HG03060 (cell line): ENCODE data around the gene PTH2.
"Not testable (repeated sequence)": the region's sequence is repeated elsewhere in the genome, so short reads cannot be mapped to it uniquely, and the experiment has no call there.

Experiments used
- ATAC-seq: cut with Tn5 transposase; IDR thresholded peaks from one replicate; pipeline ENCODE4 v1.9.1; 2021; ENCODE audit warnings: low read depth, moderate number of reproducible peaks; ENCODE audit not compliant: unreplicated experiment

PTH2 gene, protein sequence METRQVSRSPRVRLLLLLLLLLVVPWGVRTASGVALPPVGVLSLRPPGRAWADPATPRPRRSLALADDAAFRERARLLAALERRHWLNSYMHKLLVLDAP

DNA sequence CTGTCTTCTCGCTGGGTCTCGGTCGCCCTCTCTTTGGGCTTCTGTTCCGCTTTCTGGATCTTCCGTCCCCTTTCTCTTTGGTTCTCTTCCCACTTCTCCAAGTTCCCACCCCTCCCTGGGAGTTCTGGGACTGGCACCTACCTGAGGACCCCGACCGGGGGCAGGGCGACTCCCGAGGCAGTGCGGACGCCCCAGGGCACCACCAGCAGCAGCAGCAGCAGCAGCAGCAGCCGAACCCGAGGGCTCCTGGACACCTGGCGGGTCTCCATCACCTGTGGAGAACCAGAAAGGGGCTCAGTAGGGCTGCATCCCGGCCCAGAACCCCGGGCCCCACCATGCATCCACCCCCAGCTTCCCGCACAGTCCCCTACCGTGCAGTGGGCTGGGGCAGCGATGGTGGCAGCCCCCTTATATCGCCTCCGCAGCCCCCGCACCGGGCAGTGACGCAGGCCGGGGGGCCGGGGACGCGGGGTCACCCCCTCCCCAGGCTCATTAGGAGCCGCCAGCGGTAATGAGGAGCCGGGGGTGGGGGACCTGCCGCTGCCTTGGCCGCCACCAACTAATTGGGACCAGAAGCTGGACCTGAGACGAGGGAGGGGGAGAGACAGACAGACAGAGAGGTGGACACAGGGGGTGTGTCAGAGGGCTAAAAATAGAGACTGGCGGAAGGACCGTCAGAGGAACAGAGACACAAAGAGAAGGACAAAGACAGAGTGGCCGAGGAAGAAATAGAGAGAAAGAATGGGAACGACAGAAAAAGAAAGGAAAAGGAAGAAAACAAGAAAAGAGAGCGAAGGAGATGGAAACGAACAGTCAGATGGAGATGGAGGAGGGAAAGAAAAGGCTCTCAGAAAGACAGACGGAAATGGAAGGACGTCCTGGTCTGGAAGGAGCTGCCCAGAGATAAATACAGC lies at the start of gene PTH2:
Gene PTH2 (minus strand): TSS at position 371 of the 914 bp plus-strand sequence. CDS start 102 bp downstream, at position 269.
- ATAC-seq: no peak

DNA sequence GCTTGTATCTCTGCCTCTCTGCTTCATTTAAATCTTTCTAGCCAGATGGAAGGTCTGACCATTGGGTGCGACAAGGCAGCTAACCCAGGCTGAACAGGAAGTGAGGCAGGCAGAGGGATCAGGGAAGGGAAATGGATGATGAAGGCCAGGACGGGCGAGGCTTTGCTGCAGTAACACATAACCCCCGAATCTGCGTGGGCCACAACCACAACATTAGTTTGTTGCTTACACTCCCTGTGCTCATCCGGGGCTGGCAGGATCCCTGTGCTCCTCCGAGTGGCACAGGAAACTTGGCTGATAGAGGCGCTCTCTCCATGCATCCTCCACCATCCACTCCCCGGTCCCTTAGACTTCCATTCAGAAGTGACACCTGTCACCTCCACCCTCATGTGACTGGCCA lies 49.7 kb upstream of the PTH2 start:
- ATAC-seq: no peak

DNA sequence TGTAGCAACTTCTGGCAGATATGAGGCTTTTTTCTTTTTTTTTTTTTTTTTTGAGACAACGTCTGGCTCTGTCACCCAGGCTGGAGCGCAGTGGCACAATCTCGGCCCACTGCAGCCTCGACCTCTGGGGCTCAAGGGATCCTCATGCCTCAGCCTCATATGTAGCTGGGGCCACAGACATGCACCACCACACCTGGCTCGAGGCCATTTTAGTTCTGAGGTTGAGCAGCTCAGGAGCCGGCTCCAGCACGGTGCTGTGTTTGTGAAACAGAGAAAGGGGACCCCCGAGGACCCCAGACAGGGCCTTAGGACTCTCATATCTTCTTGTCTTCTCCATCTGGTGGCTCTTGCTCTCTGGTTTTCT lies 47.4 kb upstream of the PTH2 start:
- ATAC-seq: no peak

DNA sequence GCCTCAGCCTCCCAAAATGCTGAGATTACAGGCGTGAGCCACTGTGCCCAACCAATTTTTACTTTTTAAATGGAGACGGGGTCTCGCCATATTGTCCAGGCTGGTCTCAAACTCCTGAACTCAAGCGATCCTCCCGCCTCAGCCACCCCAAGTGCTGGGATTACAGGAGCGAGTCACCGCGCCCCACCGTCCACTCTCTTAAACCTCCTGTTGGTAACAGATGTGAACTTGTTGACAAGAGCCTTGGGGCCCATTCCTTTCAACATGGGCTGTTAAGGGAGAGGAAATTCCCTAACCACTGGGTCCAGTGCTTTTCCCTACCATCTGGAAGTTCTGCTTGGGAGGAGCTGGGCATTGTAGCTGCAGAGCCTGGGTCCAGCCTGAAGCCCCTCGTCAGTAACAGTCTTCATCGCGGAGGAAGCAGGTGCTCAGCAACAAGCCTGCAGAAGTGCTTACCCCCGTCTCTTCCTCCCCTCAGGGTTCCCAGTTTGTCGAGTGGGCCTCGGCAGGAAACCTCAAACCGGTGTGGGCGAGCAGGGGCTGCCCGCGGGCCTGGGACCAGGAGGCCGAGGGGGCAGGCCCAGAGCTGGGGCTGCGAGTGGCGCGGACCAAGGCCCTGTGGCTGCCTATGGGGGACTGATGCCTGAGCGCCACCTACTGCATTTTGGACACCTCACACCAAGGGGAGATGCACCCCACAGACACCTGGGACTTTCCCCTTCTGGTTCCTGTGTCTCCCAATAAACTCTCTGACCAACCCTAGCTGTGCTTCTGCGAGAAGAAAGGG lies 46.8 kb upstream of the PTH2 start:
- no peak for ATAC-seq

DNA sequence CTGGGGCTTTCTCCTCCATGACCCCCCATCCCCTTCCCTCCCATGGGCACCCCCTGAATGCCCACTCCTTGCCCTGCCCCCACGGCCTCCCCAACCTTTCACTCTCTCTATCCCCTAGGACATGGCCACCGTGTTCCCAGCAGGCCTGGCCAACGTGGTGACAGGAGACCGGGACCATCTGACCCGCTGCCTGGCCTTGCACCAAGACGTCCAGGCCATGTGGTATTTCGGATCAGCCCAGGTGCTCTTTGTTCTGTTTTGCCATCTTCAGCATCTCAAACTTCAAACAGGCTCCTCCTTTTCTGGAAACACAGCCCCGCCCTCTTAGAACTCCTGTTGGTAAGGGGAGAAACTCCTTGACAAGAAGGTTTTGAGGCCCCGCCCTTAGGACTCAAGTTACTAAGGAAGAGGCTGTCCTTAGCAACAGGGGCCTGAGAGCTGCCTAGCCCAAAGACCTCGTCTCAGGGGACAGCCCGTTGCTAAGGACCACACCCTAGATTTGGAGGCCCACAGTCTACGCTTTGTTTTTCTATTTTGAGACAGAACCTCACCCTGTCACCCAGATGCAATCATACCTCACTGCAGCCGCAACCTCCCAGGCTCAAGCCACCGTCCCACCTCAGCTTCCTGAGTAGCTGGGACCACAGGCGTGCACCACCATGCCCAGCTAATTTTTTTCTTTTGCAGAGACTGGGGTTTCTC lies 45.7 kb upstream of the PTH2 start:
- no peak for ATAC-seq

DNA sequence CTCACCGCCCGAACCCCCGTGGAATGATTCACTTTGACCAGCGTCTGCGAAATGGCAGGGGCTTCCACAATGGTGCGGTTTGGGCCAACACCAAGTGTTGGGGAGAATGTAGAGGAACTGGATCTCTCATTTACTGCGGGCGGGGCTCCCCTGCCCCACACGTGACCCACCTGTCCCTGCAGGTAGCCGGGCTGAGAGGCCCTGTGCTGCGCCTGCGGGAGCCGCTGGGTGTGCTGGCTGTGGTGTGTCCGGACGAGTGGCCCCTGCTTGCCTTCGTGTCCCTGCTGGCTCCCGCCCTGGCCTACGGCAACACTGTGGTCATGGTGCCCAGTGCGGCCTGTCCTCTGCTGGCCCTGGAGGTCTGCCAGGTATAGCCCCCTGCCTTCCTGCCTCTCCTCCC lies 45.0 kb upstream of the PTH2 start:
- ATAC-seq: no peak

DNA sequence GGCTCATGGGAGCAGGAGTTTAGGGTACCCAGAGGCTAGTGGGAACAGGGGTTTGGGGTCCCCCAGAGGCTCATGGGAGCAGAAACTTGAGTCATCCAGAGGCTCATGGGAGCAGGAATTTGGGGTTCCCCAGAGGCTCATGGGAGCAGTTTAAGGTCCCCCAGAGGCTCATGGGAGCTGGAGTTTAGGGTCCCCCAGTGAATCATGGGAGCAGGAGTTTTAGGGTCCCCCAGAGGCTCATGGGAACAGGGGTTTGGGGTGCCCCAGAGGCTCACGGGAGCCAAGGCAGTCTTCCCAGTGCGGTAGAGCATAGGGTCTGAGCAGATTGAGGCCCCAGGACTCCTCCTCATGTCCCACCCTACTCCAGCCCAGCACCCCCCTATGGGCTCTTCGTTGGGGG lies 42.1 kb upstream of the PTH2 start:
- ATAC-seq: no peak

DNA sequence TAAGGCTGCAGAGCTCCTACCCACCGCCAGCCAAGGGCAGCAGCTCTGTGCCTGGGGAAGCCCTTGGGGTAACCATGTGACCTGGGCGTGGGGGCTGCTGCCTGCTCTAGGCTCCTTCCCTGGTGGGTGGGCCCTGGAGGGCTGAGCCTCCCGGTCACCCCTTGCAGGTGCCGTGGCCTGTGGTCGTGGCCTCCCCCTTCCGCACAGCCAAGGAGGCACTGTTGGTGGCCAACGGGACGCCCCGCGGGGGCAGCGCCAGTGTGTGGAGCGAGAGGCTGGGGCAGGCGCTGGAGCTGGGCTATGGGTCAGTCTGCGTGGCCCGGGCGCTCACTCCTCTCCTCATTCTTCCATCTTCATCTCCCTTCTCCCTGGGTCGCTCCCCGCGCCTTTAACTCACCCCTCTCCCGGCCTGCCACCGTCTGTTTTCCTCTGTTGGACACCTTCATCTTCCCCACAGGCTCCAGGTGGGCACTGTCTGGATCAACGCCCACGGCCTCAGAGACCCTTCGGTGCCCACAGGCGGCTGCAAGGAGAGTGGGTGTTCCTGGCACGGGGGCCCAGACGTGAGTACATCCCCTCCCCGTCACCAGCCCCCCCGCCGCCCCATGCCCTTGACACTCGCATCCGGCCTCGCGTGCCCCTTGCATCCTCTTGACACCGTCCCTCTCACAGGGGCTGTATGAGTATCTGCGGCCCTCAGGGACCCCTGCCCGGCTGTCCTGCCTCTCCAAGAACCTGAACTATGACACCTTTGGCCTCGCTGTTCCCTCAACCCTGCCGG lies 40.9 kb upstream of the PTH2 start:
- no peak for ATAC-seq

DNA sequence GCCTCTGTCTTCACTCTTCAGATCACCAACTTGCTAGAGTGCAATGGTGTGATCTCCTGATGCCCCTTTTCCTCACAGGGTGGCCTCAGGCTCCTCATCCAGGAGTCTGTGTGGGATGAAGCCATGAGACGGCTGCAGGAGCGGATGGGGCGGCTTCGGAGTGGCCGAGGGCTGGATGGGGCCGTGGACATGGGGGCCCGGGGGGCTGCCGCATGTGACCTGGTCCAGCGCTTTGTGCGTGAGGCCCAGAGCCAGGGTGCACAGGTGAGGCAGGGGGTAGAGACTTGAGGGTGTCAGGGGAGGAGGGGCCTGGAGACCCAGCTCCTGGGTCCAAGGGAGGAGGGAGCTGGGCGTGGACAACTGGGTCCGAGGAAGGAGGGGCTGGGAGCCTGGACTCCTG lies 39.3 kb upstream of the PTH2 start:
- ATAC-seq: no peak

DNA sequence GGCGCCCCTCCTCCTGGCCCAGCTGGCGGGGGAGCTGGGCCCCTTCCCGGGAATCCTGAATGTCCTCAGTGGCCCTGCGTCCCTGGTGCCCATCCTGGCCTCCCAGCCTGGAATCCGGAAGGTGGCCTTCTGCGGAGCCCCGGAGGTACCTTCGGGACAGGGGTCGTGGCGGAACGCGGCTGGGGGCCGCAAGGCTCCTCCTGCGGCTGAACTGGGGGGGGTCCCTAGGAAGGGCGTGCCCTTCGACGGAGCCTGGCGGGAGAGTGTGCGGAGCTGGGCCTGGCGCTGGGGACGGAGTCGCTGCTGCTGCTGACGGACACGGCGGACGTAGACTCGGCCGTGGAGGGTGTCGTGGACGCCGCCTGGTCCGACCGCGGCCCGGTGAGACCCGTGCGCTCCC lies 38.4 kb upstream of the PTH2 start:
- no peak for ATAC-seq

DNA sequence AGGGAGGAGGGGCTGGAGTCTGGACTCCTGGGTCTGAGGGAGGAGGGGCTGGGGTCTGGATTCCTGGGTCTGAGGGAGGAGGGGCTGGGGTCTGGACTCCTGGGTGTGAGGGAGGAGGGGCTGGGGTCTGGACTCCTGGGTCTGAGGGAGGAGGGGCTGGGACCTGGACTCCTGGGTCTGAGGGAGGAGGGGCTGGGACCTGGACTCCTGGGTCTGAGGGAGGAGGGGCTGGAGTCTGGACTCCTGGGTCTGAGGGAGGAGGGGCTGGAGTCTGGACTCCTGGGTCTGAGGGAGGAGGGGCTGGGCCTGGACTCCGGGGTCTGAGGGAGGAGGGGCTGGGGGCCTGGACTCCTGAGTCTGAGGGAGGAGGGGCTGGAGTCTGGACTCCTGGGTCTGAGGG lies 37.9 kb upstream of the PTH2 start:
- ATAC-seq: not testable (repeated sequence)

DNA sequence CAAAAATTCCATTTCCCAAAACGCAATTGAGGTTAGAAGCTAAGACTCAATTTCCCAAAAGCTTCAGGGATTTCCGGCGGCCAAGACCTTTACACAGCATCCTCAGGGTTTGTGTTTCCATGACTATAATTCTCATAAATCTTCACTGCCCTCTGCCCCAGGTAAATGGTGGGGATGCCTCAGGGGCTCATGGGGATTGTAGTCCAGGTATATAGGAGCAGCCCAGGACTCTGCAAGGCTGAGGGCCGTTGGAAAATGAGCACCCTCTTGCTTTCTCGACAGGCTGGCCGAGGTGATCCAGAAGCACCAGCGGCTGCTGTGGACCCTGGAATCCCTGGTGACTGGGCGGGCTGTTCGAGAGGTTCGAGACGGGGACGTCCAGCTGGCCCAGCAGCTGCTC lies 36.1 kb upstream of the PTH2 start:
- ATAC-seq: no peak

DNA sequence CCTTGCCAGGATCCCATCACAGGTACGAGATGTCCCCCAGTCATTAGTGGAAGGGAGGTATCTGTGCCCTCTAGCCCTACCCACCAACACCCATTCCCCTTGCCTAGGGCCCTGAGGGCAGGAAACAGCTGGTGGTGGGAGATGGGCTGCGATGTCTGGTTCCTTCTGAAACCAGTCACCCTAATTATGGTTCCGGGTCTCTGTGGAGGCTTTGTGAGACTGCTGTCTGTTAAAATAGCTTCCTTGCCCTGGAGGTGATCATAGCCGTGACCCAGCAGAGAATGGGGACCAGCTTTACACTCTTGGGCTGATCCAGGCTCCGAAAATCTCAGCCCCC lies 35.3 kb upstream of the PTH2 start:
- no peak for ATAC-seq

DNA sequence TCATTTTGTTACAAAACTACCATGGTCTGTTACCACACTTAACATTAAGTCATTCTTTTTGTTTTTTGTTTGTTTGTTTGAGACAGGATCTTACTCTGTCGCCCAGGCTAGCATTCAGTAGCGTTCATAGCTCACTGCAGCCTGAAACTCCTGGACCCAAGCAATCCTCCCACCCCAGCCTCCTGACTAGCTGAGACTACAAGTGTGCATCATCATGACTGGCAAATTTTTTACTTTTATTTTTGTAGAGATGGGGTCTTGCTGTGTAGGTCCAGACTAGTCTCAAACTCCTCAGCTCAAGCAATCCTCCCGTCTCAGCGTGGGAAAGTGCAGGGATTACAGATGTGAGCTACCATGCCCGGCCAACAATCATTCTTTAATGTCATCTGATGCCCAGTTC lies 33.1 kb upstream of the PTH2 start:
- ATAC-seq: no peak

DNA sequence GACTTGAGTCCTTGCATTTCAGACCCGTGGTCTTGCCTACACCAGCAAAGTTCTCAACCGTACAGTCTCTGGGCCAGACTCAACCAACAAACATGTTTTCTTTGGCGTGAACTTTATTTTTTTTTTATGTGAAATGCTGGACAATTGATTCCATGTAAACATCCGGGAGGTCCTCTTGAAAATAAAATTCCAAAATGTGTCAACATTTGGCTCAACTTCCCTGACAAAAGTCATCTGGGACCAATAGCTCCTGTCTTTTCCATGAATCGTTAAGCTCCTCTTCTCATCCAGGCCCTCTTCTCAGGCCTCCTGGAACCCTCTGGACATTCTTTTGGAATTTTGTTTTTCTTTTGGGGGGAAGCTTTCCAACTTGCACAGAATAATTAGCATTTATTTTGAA lies 32.5 kb upstream of the PTH2 start:
- ATAC-seq: no peak

DNA sequence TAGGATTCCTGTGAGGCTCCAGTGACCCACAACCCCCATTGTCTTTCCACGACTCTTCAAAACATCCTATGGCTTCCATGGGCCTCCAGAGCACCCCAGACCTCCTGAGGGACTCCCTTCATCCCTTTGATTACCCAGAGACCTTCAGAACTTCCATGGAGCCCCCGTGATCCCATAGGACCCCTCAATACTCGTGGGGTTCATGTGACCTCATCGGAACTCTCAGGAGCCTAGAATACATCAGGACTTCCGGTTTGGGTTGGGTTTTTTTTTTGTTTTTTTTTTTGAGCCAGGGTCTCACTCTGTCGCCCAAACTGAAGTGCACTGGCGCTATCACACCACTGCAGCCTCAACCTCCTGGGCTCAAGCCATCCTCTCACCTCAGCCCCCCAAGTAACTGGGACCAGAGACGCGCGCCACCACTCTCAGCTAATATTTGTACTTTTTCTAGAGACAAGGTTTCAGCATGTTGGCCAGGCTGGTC lies 30.6 kb upstream of the PTH2 start:
- no peak for ATAC-seq

DNA sequence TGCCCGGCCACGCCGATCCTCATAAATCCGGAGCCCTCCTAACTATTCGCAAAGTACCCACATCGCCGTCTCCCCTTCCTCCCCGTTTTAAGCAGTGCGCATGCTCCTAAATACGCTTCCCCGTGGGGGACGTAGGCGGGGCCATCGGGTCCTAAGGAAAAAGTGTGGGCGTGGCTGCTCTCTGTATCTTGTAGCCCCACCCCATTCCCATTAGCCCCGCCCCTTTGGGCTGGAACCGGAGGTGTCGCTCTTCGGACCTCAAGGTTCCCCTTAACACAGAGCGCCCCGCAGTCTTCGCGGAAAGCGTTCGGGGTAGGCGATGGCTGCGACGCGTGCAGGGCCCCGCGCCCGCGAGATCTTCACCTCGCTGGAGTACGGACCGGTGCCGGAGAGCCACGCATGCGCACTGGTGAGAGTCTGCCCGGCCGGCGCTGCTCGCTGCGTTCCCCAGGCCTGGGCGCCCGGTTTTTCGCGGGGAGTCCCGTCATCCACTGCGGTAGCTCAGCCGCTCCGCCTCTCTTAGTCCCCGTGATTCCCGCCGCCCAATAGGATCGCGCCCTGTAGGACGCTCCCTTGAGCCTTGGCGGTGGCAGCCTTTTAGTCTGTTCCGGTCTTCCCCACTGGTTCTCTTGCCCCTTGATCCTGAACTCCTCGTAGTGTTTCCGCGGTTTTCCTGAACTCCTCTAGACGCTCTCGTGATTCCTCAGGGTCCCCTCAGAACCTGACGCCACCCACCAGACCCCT lies 29.9 kb upstream of the PTH2 start, which contains the start of gene ALDH16A1:
Gene ALDH16A1 (plus strand): TSS at position 213 of the 744 bp plus-strand sequence. CDS start 107 bp downstream, at position 320.
- ATAC-seq: peak; percentile 74

DNA sequence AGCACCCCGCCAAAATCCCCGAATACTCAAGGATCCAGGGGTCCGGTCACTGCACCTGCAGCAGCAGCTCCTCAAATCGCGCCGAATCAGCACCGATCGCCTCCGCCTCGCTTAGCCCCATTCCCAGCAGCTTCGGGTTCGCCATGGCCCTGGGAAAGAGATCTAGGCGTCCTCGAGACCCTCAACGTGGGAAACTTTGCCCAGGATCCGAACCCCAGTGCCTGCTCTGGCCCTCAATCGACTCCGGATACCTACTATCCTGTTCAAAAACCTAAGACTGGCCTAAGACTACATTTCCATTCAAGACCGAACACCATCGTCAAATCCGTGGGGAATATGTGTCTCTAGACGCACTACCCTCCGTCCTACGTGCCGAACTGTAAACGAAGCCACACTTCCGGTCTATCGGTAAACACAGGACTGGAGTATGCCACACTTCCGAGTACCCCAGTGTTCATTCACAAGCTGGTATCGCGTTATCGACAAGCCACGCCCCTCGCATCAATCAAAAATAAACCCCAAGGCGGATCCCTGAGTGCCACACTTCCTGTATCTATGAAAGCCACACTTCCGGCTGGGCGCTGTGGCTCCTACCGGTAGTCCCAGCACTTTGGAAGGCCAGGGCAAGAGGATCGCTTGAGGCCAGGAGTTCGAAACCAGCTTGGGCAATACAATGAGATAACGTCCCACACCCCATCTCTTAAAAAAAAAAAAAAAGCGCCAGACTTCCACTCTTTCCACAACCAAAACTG lies 28.4 kb upstream of the PTH2 start, which contains the start of gene PIH1D1:
Gene PIH1D1 (minus strand): TSS at position 385 of the 752 bp plus-strand sequence. CDS start 240 bp downstream, at position 145.
- peak; percentile 56 for ATAC-seq
